Activated CD4-positive, alpha-beta T cell treated with anti-CD3 and anti-CD28 coated beads, Interleukin-10, Interleukin-2, amounts not matched to agents 100 ng/mL and 50 ng/mL, durations not matched to agents 16 hours and 8 hours (primary cell): Measurements from ENCODE around the gene MSS51.
"Not testable (repeated sequence)": the region's sequence is repeated elsewhere in the genome, so short reads cannot be mapped to it uniquely, and the experiment has no call there.

Experiments
- DNase-seq: peaks from one replicate; pipeline ENCODE4 v3.0.0-alpha.2; 2020

The MSS51 gene

DNA sequence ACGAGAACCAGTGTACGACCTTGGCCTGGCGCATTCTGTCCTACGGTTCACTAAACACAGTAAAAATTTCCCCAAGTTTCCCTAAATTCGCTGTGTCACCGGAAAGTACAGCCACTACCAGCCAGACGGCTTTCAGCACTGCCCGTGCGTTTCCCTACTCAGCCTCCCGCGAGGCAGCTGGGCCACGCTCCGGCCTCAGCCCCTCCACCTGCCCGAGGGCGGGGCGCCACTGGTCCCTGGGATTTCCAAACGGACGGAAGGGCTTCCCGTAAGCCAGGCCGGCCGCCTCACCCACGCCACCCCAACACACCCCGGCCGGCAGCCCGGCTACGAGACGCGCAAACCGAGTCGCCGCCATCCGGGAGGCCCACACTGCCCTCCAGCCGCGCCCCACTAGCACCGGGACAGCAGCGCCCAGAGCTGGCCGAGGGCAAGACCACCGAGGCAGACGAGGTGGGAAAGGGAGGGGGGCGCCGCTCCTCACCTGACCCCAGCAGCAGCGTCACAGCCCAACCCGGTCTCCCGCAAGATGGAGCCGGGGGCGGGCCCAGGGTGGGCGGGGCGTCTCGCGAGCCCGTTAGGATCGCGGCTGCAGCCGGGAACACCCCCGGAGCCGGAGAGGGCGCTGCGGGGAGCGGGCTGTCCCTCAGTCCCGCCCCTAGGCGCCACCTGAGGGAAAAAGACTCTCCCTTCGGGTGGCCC lies 19.7 kb downstream of the MSS51 start, which contains the start of gene ANXA7:
ANXA7 (minus strand) TSS at position 531 of the 702 bp plus-strand sequence. CDS start 13,202 bp downstream, outside the sequence.
- peak; percentile 96 for DNase-seq

DNA sequence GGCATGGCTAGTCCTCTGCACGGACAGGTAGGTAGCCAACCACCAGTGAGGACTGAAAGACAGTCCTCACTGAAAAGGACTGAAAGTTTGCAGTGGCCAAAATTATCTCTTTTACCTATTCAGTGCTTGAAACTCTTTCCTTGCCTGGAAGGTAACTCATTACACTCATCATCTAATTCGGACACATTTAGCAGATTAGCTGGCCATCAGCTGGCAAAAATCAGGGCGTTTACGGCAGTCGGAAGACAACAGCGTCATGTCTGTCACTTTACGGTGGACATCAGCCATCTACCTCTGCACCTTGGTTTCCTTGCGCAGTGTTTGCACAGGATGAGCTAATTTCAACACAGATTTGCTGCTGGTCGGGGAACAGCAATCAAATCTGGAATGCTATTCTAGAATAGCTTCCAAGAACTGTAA lies 20.2 kb downstream of the MSS51 start:
- peak; percentile 66 for DNase-seq

DNA sequence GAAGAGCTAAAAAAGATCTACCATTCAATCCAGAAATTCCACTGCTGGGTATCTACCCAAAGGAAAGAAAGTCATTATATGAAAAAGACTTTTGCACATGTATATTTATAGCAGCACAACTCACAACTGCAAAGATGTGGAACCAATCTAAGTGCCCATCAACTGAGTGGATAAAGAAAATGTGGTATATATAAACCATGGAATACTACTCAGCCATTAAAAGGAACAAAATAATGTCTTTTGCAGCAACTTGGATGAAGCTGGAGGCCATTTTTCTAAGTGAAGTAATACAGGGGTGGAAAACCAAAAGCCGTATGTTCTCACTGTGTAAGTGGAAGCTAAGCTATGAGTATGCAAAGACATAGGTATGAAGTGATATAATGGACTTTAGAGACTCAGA lies 22.5 kb downstream of the MSS51 start:
- DNase-seq, result no peak

DNA sequence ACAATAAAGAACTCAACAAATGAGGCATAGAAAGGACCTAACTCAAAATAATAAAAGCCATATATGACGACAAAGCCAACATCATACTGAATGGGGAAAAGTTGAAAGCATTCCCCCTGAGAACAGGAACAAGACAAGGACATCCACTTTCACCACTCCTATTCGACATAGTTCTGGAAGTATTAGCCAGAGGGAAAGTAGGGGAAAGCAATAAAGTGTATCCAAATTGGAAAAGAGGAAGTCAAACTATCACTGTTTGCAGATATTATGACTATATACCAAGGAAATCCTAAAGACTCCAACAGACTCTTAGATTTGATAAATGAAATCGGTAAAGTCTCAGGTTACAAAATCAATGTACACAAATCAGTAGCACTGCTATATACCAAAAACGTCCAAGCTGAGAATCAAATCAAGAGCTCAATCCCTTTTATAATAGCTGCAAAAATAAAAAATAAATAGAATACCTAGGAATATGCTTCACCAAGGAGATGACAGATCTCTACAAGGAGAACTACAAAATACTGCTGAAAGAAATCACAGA lies 24.3 kb downstream of the MSS51 start:
- DNase-seq, result no peak

DNA sequence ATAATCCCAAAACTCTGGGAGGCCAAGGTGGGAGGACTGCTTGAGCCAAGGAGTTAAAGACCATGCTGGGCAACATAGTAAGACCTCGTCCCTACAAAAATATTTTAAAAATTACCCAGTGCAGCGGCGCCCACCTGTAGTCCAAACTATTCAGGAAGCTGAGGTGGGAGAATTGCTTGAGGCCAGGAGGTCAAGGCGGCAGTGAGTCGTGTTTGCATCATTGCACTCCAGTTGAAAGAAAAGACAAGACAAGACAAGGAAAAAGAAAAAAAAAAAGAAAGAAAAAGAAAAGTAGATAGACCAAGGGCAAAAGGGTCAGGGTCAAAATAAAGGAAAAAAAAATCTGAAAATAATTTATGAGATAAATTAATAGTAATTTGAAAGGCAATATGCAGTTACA lies 25.3 kb downstream of the MSS51 start:
- DNase-seq, result no peak

DNA sequence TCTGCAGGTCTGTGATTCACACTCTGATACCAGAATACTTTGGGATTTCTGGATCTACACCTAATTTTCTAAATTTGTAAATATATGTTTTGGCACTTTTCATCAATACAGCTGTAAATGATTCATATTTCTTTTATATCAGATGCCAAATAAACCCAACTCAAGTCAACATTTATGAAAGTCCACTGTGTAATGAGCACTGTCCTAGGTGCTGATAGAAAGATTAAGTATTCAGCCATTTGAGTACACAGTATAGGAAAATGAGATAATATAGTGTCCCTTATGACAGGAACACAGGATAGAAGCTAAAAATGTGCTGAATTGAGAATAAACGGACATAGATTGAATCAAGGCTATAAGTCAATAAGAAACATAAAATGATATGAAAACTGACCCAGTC lies 25.9 kb downstream of the MSS51 start:
- DNase-seq, result no peak

DNA sequence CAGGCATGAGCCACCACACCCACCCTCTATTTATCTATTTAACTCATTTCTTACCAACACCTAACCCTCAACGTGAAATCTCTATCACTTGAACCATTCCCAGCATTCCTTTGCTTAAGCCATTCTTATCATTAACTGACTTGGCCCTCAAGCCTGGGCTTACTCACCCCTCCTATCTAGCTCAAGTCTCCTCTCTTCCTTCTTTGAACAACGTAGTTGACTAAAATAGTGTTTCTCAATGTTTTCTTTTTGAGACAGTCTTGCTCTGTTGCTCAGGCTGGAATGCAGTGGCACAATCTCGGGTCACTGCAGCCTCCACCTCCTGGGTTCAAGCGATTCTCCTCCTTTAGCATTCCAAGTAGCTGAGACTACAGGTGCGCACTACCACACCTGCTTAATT lies 26.5 kb downstream of the MSS51 start:
- no peak for DNase-seq

DNA sequence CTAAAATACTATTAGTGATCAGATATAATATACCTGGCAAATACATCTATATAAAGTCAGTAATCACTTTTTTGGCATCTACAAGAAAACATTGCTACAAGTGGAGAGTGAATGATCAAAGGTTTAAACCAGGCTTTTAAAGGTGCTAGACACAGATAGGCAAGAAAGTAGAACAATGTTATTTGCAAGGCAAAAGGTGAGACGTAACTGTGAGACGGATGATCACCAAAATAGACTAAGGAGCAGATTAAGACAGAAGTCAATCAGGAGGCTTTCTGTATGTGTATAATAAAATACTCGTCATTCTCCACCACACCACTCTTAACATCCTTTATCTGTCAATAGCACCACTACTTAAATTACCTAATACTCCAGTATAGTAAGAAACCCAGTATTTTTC lies 27.8 kb downstream of the MSS51 start:
- DNase-seq, result no peak

DNA sequence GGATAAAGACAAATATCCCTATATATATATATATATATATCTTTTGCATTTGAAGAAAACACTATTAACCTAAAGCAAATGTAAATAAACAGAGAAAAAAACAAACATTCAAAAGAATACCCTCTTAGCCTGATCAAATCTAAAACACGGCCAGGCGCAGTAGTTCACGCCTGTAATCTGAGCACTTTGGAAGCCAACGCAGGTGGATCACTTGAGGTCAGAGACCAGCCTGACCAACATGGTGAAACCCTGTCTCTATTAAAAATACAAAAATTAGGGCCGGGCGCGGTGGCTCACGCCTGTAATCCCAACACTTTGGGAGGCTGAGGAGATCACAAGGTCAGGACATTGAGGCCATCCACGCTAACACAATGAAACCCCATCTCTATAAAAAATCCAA lies 28.7 kb downstream of the MSS51 start:
- no peak for DNase-seq

DNA sequence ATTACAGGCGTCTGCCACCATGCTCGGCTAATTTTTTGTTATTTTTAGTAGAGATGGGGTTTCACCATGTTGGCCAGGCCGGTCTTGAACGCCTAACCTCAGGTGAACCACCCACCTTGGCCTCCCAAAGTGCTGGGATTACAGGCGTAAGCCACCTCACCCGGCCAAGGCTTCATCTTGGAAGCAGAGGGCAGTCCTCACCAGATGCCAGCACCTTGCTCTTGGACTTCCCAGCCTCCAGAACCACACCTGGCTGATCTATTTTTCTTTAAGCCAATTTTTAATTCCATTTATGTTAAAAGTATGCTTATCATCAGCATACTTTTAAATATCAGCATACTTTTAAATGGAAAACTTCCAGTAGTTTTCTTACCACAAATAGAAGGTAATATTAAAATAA lies 31.7 kb downstream of the MSS51 start:
- no peak for DNase-seq

DNA sequence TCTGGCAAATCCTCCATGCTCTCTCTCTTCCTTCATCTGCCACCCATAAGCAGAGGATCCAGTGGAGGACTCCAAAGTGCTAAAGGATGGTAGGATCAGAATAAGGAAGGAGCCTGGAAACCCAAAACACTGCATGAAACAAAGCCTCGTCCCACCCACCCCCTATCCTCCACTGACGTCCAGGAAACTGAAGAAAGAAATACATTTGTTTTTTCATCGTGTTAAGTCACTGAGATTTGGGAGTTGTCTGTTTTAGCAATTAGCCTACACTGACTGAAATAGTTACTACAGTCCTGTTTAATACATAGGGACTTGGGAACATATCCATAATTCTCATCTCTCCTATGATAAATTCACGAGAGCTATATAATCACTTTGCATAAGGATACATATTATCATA lies 34.3 kb downstream of the MSS51 start:
- no peak for DNase-seq

DNA sequence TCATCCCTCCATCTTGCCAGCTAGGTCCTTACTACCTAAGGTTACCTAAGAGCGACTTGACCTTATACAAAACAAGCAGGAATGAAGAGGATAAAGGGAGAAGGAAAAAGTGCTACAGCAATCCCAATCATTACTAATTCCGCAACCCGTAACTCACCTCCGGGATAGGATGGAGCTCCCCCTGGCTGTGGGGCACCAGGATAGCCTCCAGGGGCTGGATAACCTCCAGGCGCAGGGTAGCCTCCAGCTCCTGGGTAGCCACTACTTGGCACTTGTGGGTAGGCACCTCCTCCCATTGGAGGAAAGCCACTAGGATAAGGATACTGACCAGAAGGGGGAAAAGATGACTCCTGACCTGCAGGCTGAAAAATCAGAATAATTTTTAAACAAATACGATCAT lies 35.3 kb downstream of the MSS51 start:
- DNase-seq, result no peak

DNA sequence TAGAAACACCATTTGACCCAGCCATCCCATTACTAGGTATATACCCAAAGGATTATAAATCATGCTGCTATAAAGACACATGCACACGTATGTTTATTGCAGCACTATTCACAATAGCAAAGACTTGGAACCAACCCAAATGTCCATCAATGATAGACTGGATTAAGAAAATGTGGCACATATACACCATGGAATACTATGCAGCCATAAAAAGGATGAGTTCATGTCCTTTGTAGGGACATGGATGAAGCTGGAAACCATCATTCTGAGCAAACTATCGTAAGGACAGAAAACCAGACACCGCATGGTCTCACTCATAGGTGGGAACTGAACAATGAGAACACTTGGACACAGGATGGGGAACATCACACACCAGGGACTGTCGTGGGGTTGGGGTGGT lies 39.0 kb downstream of the MSS51 start:
- DNase-seq, result not testable (repeated sequence)

DNA sequence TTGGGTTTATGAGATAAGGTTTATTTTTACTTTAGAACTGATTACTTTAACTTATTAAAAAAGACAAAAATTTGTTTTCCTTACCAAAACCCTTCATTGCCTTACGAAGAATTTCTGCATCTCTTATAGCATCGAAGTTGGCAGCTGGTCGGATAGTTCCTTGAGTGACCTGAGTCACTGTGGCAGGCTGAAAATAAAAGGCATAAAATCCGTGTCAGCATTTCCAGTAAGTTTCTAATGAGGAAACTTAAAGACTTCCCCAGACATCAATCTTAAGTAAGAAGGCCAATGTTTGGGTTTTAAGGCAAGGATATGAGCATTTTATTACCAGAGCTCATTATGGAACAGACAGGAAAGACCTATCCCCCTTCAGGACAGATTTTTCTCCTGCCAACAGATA lies 45.1 kb downstream of the MSS51 start:
- DNase-seq, result no peak

DNA sequence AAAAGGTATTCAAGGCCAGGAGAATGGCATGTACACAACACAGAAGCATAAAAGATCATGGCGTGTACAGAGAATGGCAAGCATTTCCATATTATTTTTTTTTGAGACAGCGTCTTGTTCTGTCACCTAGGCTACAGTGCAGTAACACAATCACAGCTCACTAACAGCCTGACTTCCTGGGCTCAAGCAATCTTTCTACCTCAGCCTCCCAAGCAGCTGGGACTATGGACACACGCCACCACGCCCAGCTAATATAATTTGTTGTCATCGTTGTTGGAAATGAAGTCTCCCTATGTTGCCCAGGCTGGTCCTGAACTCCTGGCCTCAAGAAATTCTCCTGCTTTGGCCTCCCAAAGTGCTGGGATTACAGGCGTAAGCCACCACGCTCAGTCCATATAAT lies 46.8 kb downstream of the MSS51 start:
- no peak for DNase-seq

DNA sequence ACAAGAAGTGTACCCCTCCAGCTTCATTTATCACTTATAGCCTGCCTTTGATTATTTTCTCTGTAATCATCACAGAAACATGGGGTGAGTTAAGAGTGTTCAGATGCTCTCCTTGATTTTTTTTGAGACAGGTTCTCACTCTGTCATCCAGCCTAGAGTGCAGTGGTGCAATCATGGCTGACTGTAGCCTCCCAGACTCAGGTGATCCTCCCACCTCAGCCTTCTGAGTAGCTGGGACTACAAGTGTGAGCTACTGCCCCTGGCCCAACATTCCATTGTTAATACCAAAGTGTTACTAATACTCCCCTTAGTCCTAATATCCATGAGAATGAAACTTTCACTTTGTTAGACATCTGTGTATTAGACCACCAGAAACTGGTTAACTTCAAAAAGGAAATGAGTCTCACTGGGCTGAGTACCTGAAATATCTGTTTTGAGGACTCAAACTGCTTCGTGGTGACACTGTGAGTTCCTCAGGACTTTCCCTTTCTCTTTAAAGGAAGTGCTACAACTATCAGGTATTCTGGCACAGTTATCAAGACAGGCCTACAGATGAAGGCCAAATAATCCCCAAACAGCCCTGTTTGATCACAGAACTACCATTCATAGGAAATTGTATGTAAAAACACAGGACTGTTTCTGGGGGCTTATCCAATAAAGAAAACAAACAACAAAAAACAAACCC lies 54.2 kb downstream of the MSS51 start:
- DNase-seq, result no peak

DNA sequence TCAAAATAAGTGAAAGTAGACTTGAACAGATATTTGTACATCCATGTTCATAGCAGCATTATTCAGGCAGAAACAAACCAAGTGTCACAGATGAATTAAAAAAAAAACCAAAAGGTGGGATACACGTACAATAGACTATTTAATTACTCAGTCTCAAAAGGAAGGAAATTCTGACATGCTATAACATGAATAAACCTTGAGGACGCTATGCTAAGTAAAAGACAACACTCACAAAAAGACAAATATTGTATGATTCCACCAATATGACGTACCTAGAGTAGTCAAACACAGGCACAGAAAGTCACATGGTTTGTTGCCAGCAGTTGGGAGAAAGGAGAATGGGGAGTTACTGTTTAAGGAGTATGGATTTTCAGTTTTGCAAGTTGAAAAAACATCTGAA lies 56.7 kb downstream of the MSS51 start:
- no peak for DNase-seq
